HG03066 (cell line): ENCODE data around the gene FAM227B.
"Not testable (repeated sequence)": the region's sequence is repeated elsewhere in the genome, so short reads cannot be mapped to it uniquely, and the experiment has no call there.

Experiments
- ATAC-seq: cut with Tn5 transposase; IDR thresholded peaks from one replicate; pipeline ENCODE4 v1.9.1; 2021; ENCODE audit warnings: low read depth; ENCODE audit not compliant: unreplicated experiment

The FAM227B gene, protein sequence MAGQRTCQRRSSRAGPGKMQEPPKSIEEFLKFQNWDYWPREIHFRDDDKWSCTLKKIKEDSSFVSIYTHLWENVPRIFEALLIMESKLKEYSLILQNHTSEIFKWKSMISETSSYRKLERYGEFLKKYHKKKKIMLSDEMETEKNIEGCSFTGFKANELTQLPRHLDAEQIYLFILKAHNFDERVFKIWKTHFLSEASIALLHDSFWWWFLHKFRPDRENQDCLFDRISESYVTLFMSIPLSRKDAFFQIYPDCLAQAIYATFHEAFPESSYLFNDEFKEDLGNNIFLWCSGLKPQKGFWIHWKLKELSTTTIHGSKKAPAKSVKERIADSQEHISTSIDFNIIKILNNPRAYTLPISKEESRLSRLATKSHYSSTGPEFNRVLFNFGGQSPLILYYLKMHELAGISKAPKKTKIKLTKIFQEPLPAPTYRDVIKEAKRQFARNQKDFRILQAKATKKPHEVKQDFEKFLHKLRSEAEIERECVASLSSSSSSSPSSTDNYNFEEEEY

DNA sequence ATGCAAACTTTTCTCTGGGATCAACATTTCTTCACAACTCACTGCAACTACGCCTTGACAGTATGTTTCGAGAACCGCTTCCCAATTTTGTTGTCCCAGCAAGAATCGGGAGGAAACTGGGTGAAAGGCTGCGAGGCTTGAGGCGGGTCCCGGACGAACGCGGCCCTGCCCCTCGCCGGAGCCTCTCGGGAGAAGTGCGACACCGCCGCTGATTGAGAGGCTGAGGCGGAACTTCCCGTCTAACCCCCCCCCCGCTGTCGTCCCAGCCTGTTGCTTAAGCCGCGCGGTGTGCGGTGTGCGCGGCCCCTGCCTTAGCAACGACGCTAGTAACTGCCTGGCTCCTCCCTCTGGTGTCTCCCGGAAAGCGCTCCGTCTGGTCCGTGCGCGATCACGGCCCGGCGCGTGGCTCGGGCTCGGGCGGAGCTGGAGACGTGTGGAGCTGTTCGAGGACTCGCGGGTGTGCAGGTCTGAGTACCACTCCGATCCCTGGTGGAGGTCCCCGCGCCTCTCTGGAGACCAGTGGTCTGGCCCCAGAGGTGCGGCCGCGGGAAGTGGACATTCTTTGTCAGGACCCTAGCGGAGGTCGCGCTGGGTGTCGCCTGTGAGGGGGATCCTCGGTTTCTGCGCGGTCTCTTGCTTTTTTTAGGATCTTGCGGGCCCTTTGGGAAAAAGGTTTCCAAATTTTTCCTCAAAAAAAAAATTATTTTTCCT lies at the start of gene FAM227B, which contains the start of gene DTWD1:
Gene FAM227B, minus strand, starts transcription at position 161 of the 711 bp plus-strand sequence. CDS start 5,647 bp downstream, outside the sequence.
Gene DTWD1, plus strand, starts transcription at position 391 of the 711 bp plus-strand sequence. CDS start 4,120 bp downstream, outside the sequence.
- ATAC-seq: peak; percentile 98

DNA sequence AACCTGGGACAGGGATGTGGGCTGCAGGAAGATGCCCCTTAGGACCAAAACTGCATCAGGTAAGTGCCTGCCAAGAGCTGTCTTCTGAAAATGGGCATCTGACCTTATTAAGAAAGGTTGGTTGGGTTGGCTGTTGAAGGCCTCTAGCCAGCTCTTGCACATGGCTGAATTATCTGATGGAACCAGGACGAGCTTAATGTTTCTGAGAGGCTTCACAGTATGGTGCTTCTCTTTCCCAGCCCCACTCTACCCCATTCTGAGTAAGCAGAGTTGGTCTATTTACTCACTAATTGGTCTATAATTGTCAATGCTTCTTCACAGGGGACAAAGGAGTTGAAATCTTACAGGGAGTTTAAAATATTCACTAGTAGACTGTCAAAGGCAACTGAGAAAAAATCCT lies 48.7 kb upstream of the FAM227B start:
- ATAC-seq: no peak

DNA sequence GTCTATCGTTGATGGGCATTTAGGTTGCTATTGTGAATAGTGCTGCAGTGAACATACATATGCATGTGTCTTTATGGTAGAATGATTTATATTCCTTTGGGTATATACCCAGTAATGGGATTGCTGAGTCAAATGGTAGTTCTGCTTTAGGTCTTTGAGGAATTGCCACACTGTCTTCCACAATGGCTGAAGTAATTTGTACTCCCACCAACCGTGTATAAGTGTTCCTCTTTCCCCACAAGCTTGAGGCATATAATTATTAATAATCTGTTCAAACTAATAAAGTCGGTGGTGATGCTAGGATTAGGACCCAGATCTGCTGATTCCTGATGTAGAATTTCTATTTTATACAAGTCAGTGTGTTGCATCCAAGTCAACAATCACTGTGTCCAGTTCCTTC lies 45.9 kb upstream of the FAM227B start:
- ATAC-seq: not testable (repeated sequence)

DNA sequence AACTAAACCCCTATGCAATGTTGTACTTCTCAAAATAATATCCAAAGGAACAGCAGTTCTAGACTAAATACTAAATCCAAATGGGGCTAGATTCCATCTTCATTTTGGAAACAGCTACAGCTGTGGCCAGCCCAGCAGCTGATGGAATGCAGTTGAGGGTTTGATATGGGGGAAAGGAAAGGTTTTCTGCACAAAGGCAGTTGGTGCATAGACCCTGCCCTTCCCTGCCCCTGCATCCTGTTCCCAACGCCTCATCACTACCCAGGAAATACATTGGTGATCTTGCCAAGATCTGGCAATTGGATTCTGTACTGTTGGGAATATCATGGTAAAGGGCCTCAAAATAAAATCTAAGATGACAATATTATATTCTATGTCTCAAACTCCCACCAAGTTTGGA lies 44.1 kb upstream of the FAM227B start:
- ATAC-seq: no peak

DNA sequence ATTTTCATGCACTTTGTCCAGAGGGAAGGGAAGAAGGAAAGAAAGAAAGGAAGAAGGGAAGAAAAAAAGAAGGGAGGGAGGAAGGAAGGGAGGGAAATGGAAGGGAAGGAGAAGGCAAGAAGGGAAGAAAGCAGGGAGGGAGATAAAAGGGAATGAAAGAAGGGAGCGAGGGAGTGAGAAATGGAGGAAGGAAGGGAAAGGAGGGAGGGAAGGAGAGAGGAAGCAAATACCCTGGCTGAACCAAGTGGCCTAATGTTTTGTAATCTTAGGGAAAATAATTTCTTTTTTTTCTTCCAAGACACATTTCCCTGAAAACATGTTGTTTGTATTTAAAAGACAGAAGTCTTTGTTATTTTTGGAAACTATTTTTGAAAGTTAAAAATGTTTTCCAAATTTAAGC lies 36.1 kb upstream of the FAM227B start:
- ATAC-seq: no peak

DNA sequence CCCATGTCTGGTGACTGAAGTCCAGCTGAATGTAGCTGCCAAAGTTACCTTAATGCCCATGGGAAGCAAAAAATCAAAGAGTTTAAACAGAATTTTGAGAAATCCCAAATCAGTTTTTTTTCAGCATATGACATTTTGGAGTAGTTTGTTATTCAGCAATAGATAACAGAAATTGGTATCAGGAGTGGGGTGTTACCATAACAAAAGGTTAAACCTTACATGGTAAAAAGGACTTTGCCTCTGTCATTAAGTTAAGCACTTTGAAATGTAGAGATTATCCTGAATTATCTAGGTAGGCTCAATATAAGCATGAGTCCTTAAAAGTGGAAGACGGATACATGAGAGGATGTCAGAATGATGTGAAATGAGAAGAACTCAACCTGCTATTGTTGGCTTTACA lies 32.3 kb upstream of the FAM227B start:
- ATAC-seq: no peak

DNA sequence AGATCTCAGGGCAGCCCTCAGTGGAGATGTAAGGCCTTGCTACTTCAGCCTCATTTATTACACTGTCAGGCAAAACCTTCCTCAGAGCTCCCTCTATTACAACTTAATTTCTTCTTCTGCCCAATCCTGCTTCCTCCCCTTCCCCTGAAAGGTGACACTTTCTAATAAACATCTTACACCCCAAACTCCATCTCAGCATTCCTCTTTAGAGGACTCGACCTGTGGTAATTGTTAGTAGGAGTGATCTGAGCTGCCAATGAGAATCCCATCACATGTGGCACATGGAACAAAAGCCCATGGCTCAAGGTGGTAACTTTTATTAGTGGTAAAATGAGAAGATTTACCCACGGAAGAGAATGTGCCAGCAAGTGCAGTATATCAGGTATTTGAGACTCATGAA lies 30.1 kb upstream of the FAM227B start:
- no peak for ATAC-seq

DNA sequence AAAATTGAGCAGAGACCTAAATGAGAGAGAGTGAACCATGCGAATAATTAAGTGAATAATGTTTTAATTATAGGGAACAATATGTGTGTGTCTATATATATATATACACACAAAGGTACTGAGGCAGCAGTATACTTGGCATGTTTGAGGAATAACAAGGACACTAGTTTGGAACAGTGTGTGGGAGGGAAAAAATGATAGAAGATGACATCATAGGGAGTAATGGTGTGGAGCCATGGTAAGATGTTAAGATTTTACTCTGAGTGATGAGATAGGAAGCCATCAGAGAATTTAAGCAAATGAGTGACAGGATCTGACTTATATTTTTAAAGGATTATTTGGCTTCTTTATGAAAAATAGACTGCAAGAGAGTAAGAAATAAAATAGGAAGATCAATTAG lies 29.4 kb upstream of the FAM227B start:
- ATAC-seq: no peak

DNA sequence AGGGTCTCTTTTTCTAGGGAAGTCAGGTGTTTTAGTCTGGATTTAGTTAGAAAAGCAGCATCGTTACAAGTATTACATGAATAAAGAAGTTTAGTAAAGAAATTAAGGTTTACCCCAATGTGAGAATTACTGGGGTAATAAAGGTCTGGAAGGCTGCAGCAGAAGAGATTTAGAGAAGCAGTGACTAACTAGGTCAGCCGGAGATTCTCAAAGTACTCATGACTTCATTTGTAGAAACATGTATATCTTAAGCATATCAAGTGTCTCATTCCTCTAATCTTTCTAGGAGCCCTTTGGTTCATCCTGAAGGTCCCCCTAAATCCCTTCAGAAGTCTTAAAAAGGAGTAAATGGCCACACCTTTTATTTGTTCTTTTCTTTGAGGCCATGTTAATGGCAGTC lies 26.3 kb upstream of the FAM227B start:
- no peak for ATAC-seq

DNA sequence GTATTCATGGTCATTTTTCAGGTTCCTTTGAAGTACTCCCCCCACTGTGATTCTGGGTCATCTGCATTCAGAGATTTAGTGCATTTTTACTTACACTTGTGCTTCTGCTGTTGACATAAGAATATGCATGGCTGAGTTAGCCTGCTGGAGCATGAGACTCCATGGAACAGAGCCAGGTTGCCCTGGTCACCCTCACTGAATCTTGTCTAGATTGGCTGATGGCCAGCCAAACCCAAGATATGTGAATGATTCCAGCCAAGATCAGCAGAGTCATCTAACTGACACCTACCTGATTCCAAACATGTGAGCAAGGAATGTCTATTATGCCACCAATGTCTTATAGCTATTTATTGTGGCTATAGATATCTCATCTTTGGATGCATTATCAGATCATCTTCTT lies 25.3 kb upstream of the FAM227B start:
- no peak for ATAC-seq

DNA sequence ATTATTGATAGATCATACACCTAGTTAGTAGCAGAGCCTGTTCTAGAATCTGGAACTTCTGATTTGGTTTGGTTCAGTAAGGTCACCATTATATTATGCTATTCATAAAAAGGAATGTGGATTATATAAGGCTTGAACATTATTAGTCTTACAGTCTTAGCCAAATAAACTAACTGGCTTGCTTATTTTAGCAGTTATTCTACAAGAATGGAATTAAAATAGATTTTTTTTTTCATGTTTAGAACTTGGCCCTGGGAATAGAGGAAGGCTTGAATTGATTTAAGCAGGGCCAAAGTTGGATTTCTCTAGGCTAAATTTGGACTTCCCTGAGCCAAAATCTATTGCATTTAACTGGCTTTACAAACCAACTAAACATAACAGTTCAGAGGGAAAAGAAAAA lies 24.7 kb upstream of the FAM227B start:
- no peak for ATAC-seq

DNA sequence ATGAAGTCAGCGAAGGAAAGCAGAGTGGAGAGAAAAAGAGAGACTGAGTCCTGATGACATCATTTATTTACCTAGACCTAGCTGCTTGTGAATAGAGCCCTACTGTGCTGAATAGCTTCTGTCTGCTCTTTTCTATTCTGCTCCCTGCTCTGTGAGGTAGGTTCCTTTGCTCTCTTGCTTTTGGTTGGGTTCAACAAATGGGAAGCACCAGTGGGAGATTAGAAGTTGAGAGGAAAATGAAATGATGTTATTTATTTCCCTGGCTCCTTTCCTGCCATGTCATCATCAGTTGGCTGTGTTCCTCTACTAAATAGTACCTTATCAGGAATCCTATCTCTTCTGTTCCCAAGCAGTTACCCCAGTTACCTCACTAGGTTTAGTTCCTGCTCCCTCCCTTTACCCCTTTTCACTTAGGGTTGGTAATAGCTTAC lies 23.8 kb upstream of the FAM227B start:
- ATAC-seq: no peak

DNA sequence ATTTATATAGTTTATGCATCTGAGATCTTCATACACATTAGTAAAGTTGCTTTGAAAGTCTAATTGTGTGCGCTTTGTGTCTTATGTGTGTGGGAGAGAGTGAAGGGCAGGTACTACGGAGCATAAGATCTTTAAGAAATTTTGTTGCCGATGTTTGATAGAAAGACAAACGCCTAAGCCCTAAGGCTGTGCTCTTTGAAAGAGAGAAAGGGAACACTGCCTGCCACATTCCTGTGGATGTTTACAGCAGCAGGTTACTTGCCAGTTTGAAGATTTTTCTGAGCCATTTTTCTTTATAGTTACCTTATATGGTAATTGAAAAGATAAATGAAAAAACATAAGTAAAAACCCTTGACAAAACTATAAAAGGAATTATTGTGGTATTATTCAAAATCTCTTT lies 17.2 kb upstream of the FAM227B start:
- ATAC-seq: no peak

DNA sequence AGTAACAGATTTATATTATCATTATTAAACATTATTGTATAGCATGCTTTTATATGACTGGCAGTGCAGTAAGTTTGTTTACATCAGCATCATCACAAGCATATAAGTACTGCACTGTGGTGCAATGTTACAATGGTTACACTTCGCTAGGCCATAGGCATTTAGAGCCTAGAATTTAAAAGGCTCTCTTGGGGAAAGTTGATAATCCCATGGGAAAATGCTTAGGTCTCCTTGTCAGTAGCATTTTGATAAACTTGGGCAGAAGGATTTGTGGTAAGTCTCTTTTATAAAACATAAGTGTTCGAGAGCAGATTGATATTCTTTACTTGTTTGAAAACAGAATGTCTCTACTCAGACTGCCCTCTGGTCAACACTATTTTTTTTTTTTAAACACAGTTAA lies 7.8 kb upstream of the FAM227B start:
- no peak for ATAC-seq

DNA sequence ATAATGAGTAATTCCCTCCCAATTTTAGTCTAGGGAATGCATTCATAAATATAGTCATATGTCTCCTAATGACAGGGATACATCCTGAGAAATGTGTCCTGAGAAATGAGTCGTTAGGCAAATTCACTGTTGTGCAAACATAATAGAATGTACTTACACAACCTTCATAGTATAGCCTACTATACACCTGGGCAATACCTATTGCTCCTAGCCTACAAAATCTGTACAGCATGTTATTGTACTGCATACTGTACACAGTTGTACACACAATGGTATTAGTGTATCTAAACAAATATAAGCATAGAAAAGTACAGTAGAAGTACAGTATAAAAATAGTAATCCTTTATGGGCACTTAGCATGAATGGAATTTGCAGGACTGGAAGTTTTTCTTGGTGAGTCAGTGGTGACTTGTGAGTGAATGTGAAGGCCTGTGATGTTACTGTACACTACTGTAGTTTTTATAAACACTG lies 6.8 kb upstream of the FAM227B start:
- no peak for ATAC-seq

DNA sequence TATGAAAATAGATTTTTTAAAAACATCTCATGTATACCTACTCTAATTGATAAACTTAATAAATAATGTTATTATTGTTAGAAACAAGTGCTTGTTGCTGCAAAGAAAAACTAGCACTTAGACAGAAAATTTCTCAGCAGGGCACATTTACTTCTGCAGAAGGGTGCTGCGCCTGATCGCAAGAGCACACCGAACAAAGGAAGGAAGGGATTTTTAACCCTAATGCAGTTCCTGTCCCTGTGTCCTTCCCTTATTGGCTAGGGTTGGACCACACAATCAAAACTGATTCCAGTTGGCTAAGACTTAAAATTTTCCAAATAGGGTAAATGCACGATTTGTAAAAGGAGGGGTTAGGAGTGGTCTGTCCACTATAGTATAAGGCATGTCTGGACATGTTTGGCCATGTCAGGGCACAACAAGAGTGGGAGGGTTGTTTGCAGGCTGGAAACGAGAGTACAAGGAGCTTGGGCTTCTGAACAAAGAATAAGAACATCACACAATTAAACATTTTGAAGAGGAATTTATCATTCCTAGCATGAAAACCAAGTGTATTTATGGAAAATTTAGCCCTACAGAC lies 4.9 kb upstream of the FAM227B start:
- no peak for ATAC-seq

DNA sequence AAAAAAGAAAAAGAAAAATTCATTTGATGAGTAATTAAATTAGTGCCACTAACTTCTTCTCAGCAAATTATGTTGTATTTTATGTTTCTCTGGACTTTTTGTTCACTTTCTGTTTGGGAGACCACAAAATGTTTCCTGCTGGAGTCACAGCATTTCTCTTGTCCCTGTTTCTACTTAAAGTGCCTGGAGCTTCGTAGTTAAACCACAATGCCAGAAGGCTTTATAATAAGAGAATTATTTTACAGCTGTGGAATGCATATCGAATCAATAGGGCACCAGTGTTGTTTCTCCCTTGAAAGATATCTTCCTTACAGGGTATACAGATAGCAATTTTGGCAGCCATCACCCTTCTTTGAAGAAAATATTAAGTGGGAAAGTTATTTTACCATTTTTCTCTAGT lies 3.4 kb upstream of the FAM227B start:
- no peak for ATAC-seq

DNA sequence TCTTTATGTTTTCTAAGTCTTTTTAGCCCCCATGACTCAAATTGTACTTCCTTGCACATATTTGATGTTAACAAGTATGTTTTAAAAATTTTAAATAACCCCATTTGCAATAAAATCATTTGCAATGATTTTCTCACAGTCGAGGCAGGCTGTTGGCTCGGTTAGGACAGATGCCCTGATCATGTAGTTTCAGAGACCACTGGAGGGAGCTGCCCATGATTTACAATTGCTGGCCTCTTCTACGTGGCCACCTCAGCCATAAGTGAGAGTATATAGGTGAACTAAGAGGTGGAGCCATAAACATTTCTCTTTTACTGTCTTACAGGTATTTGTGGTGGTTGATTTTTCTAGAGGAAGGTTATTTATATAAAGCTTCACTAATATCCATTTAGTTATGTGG lies 1.9 kb upstream of the FAM227B start:
- no peak for ATAC-seq

DNA sequence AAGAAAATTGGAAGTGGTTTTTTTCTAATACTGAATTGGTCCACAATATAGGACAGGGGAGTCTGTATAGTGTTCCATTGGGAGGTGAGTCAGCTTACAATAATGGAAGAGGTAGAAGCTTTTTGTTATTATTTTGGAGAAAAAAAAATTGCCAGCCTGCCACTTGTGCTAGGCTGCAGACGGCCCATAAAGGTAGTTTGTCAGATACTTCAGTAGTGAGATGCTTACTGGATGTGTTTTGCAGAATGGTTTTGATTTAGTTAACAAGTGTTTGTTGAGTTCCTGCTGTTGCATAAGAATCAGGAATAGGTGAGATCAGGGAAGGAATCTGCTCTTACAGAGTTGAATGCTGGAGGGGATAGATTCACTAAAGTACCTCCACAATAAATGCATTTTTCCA lies 1.3 kb upstream of the FAM227B start:
- ATAC-seq: no peak

DNA sequence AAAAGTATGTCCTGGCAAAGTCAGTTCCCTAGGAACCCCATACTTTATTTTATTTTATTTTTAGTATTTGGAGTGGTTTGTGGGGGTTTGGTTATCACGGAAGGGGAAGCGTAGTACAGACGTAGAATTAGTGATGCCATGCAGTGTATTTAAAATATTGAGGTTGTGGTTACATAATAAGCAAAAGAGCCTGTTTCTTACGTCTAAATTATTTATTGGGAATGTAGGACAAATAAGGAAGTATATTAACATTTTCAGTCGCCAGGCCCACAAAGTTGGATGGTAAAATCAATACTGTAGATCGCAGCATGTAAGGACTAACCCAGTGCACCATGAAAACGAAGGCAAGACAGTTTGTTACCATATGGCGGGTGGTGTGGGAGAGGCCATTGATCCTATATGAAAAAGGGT lies 788 bp upstream of the FAM227B start:
- no peak for ATAC-seq

DNA sequence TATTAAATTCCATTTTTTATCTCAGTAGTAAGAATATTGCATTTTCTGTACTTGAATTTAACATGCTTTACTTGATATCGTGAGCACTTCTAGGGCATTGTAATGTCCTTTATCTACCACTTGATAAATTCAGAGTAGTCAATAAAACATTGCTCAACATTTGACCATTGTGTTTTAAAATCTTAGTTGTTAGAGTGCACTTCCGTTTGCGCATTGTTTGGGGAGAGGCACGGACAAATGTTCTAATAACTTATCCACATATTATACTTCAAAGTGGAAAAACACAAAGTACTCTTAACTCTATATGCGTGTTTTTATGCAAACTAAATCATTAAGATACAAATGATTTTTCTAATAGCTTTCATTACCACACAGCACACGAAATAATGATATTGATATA lies 419 bp downstream of the FAM227B start:
- ATAC-seq: no peak
